K562 (cell line): ENCODE measurements around the gene CDKN3.

Experiments used
- EP400 ChIP-seq: fragments of 450-650 bp; IDR thresholded peaks from 2 replicates; pipeline ENCODE4 v1.6.1; 2017; ENCODE audit warnings: antibody characterized with exemption, mild to moderate bottlenecking, moderate library complexity
- GTF2F1 ChIP-seq: IDR thresholded peaks from 2 replicates; pipeline ENCODE4 v1.6.1; 2011; ENCODE audit warnings: low read depth, low read length, improper control_type of control experiment
- HDAC8 ChIP-seq: fragments of 450-650 bp; IDR thresholded peaks from 2 replicates; pipeline ENCODE4 v1.6.1; 2016; ENCODE audit warnings: mild to moderate bottlenecking, missing genetic modification characterization, moderate library complexity, missing compliant biosample characterization
- MYC ChIP-seq, 2 experiments: fragments of 250-450 bp in 1 of 2; sonication (Bioruptor Pico) in 1 of 2; IDR thresholded peaks; 2 replicates each; pipeline versions ENCODE4 v1.5.1 to v1.6.1; 2012 to 2021; ENCODE audit warnings: low read depth in 2 of 2, borderline replicate concordance in 1 of 2, improper control_type of control experiment in 1 of 2, low read length in 1 of 2, mild to moderate bottlenecking in 1 of 2, moderate library complexity in 1 of 2
- SLC30A9 ChIP-seq: fragments of 250-450 bp; sonication (Bioruptor Pico); IDR thresholded peaks from 2 replicates; pipeline ENCODE4 v1.8.0; 2022; ENCODE audit warnings: mild to moderate bottlenecking, moderate library complexity
- YBX1 ChIP-seq: fragments of 450-650 bp; IDR thresholded peaks from 2 replicates; pipeline ENCODE4 v1.7.1; 2016; ENCODE audit warnings: mild to moderate bottlenecking
- ZNF146 ChIP-seq: IDR thresholded peaks from one replicate; pipeline ENCODE4 v1.6.1; 2018; ENCODE audit warnings: missing compliant biosample characterization; ENCODE audit not compliant: unreplicated experiment
- TF ChIP-seq, protein P1 (sequence below): sonication (generic); formaldehyde crosslinking; IDR thresholded peaks from 2 replicates; pipeline ENCODE4 v1.8.0; 2022; ENCODE audit warnings: mild to moderate bottlenecking, low read depth, missing genetic modification reagents
- TF ChIP-seq, protein P2 (sequence below): fragments of 250-450 bp; sonication (Bioruptor Pico); IDR thresholded peaks from 2 replicates; pipeline ENCODE4 v1.8.0; 2022; ENCODE audit warnings: moderate library complexity, mild to moderate bottlenecking, inconsistent platforms
- TF ChIP-seq, protein P3 (sequence below): fragments of 450-650 bp; IDR thresholded peaks from 2 replicates; pipeline ENCODE4 v1.6.1; 2018; ENCODE audit not compliant: partially characterized antibody
- TF ChIP-seq, protein P4 (sequence below), 3 experiments: IDR thresholded peaks in 2 of 3; conservative IDR thresholded peaks in 1 of 3; 2 replicates each; pipeline ENCODE4 v1.5.1; 2011 to 2012; ENCODE audit warnings: low read length in 3 of 3, mild to moderate bottlenecking in 3 of 3, control low read depth in 2 of 3, improper control_type of control experiment in 1 of 3, inconsistent platforms in 1 of 3, low read depth in 1 of 3, mixed read lengths in 1 of 3, moderate library complexity in 1 of 3; ENCODE audit not compliant: insufficient read depth in 2 of 3

DNA sequence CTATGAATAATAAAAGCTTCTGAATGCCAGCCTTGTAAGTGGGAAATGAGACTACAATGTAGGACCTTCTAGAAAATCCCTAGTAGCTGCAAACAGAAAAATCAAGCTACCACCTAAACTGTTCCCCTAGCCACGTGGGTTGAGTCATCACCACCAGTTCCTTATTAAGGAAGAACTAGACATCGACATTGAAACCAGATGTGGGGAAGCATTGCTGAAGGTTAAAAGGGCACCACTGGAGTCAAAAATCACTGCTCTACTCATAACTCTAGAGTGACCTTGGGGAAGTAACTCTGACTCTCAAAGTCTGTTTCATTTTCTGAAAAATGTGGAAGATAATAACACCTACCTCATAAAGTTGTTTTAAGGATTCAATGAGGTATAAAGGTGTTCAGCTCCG lies 53.7 kb downstream of the CDKN3 start:
- TF ChIP-seq MYC (IDR thresholded peaks at IDR 0.05; ENCODE audit: low read depth, low read length) (no peak), MYC (CRISPR knock-in tag; IDR thresholded peaks at IDR 0.05; ENCODE audit: borderline replicate concordance, low read depth) (no peak), GTF2F1 (no peak), EP400 (no peak), YBX1 (no peak), ZNF146 (CRISPR knock-in tag) (no peak), HDAC8 (no peak), SLC30A9 (CRISPR knock-in tag) (no peak)
- TF ChIP-seq, protein P1, sequence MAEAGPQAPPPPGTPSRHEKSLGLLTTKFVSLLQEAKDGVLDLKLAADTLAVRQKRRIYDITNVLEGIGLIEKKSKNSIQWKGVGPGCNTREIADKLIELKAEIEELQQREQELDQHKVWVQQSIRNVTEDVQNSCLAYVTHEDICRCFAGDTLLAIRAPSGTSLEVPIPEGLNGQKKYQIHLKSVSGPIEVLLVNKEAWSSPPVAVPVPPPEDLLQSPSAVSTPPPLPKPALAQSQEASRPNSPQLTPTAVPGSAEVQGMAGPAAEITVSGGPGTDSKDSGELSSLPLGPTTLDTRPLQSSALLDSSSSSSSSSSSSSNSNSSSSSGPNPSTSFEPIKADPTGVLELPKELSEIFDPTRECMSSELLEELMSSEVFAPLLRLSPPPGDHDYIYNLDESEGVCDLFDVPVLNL (CRISPR knock-in tag) = no peak
- TF ChIP-seq, protein P2, sequence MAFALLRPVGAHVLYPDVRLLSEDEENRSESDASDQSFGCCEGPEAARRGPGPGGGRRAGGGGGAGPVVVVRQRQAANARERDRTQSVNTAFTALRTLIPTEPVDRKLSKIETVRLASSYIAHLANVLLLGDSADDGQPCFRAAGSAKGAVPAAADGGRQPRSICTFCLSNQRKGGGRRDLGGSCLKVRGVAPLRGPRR = no peak
- TF ChIP-seq, protein P3, sequence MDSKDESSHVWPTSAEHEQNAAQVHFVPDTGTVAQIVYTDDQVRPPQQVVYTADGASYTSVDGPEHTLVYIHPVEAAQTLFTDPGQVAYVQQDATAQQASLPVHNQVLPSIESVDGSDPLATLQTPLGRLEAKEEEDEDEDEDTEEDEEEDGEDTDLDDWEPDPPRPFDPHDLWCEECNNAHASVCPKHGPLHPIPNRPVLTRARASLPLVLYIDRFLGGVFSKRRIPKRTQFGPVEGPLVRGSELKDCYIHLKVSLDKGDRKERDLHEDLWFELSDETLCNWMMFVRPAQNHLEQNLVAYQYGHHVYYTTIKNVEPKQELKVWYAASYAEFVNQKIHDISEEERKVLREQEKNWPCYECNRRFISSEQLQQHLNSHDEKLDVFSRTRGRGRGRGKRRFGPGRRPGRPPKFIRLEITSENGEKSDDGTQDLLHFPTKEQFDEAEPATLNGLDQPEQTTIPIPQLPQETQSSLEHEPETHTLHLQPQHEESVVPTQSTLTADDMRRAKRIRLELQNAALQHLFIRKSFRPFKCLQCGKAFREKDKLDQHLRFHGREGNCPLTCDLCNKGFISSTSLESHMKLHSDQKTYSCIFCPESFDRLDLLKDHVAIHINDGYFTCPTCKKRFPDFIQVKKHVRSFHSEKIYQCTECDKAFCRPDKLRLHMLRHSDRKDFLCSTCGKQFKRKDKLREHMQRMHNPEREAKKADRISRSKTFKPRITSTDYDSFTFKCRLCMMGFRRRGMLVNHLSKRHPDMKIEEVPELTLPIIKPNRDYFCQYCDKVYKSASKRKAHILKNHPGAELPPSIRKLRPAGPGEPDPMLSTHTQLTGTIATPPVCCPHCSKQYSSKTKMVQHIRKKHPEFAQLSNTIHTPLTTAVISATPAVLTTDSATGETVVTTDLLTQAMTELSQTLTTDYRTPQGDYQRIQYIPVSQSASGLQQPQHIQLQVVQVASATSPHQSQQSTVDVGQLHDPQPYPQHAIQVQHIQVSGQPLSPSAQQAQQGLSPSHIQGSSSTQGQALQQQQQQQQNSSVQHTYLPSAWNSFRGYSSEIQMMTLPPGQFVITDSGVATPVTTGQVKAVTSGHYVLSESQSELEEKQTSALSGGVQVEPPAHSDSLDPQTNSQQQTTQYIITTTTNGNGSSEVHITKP = no peak
- TF ChIP-seq, protein P4, sequence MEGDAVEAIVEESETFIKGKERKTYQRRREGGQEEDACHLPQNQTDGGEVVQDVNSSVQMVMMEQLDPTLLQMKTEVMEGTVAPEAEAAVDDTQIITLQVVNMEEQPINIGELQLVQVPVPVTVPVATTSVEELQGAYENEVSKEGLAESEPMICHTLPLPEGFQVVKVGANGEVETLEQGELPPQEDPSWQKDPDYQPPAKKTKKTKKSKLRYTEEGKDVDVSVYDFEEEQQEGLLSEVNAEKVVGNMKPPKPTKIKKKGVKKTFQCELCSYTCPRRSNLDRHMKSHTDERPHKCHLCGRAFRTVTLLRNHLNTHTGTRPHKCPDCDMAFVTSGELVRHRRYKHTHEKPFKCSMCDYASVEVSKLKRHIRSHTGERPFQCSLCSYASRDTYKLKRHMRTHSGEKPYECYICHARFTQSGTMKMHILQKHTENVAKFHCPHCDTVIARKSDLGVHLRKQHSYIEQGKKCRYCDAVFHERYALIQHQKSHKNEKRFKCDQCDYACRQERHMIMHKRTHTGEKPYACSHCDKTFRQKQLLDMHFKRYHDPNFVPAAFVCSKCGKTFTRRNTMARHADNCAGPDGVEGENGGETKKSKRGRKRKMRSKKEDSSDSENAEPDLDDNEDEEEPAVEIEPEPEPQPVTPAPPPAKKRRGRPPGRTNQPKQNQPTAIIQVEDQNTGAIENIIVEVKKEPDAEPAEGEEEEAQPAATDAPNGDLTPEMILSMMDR (IDR thresholded peaks at IDR 0.05 in 2 of 3, conservative IDR thresholded peaks at IDR 0.05 in 1 of 3; ENCODE audit: insufficient read depth in 2 of 3, low read depth in 1 of 3, low read length in 3 of 3) = no peak
